H9 (cell line): ENCODE results near the gene CREB5. TPM values are rescaled to one million over a fixed set of nuclear protein-coding genes. Genes with fewer than 3 reads are reported as not detected.

ENCODE experiments used
- DNase-seq: peaks from one replicate; pipeline ENCODE4 v3.0.0-alpha.2; 2017
- H2AFZ ChIP-seq: one replicate; pipeline ENCODE4 v1.6.1; 2013; ENCODE audit warnings: mild to moderate bottlenecking, low read length, control low read depth, moderate library complexity
- H2AK5ac ChIP-seq: 2 replicates; pipeline ENCODE4 v1.6.1; 2013; ENCODE audit warnings: low read length, control low read depth, mixed read lengths; ENCODE audit not compliant: insufficient read length
- H2BK120ac ChIP-seq: one replicate; pipeline ENCODE4 v1.6.1; 2013; ENCODE audit warnings: low read depth, mild to moderate bottlenecking, low read length, control low read depth, inconsistent platforms; ENCODE audit not compliant: poor library complexity, severe bottlenecking
- H2BK12ac ChIP-seq: 2 replicates; pipeline ENCODE4 v1.6.1; 2013; ENCODE audit warnings: low read length, control low read depth, mixed read lengths, low read depth; ENCODE audit not compliant: insufficient read length
- H2BK15ac ChIP-seq: 2 replicates; pipeline ENCODE4 v1.6.1; 2013; ENCODE audit warnings: low read depth, low read length, control low read depth
- H2BK20ac ChIP-seq: one replicate; pipeline ENCODE4 v1.6.1; 2013; ENCODE audit warnings: low read depth, mild to moderate bottlenecking, low read length, control low read depth, inconsistent platforms; ENCODE audit not compliant: poor library complexity, severe bottlenecking
- H2BK5ac ChIP-seq: 2 replicates; pipeline ENCODE4 v1.6.1; 2013; ENCODE audit warnings: low read length, control low read depth, mixed read lengths; ENCODE audit not compliant: insufficient read length
- H3K14ac ChIP-seq: 2 replicates; pipeline ENCODE4 v1.6.1; 2013; ENCODE audit warnings: low read length, control low read depth; ENCODE audit not compliant: insufficient read depth
- H3K18ac ChIP-seq: 2 replicates; pipeline ENCODE4 v1.6.1; 2013; ENCODE audit warnings: low read depth, mild to moderate bottlenecking, mixed read lengths, low read length, control low read depth; ENCODE audit not compliant: insufficient read length
- H3K23ac ChIP-seq: 2 replicates; pipeline ENCODE4 v1.6.1; 2013; ENCODE audit warnings: low read length, control low read depth, mixed read lengths, low read depth; ENCODE audit not compliant: insufficient read length
- H3K23me2 ChIP-seq: 2 replicates; pipeline ENCODE4 v1.6.1; 2013; ENCODE audit warnings: low read depth, mild to moderate bottlenecking, mixed read lengths, low read length, control low read depth; ENCODE audit not compliant: insufficient read length, poor library complexity, severe bottlenecking
- H3K27ac ChIP-seq: 2 replicates; pipeline ENCODE4 v1.5.1; 2013; ENCODE audit warnings: low read length, control low read depth, mixed read lengths, low read depth; ENCODE audit not compliant: insufficient read length
- H3K27me3 ChIP-seq: 2 replicates; pipeline ENCODE4 v1.6.1; 2013; ENCODE audit warnings: low read length, control low read depth, inconsistent platforms; ENCODE audit not compliant: insufficient read depth
- H3K4ac ChIP-seq: 2 replicates; pipeline ENCODE4 v1.6.1; 2013; ENCODE audit warnings: low read depth, mild to moderate bottlenecking, control low read depth, inconsistent platforms, low read length, moderate library complexity
- H3K4me1 ChIP-seq: 2 replicates; pipeline ENCODE4 v1.6.1; 2013; ENCODE audit warnings: low read length, control low read depth, inconsistent platforms; ENCODE audit not compliant: insufficient read depth
- H3K4me2 ChIP-seq: 2 replicates; pipeline ENCODE4 v1.6.1; 2013; ENCODE audit warnings: low read length, control low read depth, mixed read lengths; ENCODE audit not compliant: insufficient read length, insufficient read depth
- H3K56ac ChIP-seq: 2 replicates; pipeline ENCODE4 v1.6.1; 2013; ENCODE audit warnings: low read depth, mild to moderate bottlenecking, mixed read lengths, low read length, control low read depth; ENCODE audit not compliant: insufficient read length
- H3K79me1 ChIP-seq: 2 replicates; pipeline ENCODE4 v1.6.1; 2013; ENCODE audit warnings: low read depth, mild to moderate bottlenecking, moderate library complexity, low read length, control low read depth, inconsistent platforms; ENCODE audit not compliant: insufficient read depth, poor library complexity, severe bottlenecking
- H3K79me2 ChIP-seq: 2 replicates; pipeline ENCODE4 v1.6.1; 2013; ENCODE audit warnings: low read length, control low read depth, inconsistent platforms; ENCODE audit not compliant: insufficient read depth
- H3K9ac ChIP-seq: 2 replicates; pipeline ENCODE4 v1.6.1; 2013; ENCODE audit warnings: low read length, control low read depth, mixed read lengths; ENCODE audit not compliant: insufficient read length; ENCODE audit errors: extremely low read depth
- H3K9me3 ChIP-seq: one replicate; pipeline ENCODE4 v1.6.1; 2013; ENCODE audit warnings: low read depth, low read length, inconsistent platforms; ENCODE audit not compliant: control insufficient read depth
- H3T11ph ChIP-seq: one replicate; pipeline ENCODE4 v1.6.1; 2013; ENCODE audit warnings: mild to moderate bottlenecking, low read length, control low read depth, inconsistent platforms
- H4K20me1 ChIP-seq: one replicate; pipeline ENCODE4 v1.6.1; 2013; ENCODE audit not compliant: control insufficient read depth, insufficient read length, insufficient read depth
- H4K5ac ChIP-seq: 2 replicates; pipeline ENCODE4 v1.6.1; 2013; ENCODE audit warnings: low read depth, mild to moderate bottlenecking, mixed read lengths, low read length, control low read depth; ENCODE audit not compliant: insufficient read length
- H4K8ac ChIP-seq: replicated peaks from 2 replicates; pipeline ENCODE4 v1.6.1; 2013; ENCODE audit warnings: low read length, control low read depth, mixed read lengths, low read depth; ENCODE audit not compliant: insufficient read length
- H4K91ac ChIP-seq: 2 replicates; pipeline ENCODE4 v1.6.1; 2013; ENCODE audit warnings: low read depth, mild to moderate bottlenecking, moderate library complexity, mixed read lengths, low read length, control low read depth; ENCODE audit not compliant: insufficient read length
- H3K27ac Mint-ChIP-seq, 3 experiments: 2 replicates in 2 of 3; 3 replicates in 1 of 3; pipeline ENCODE4 v1.8.0; 2020 to 2021; ENCODE audit warnings: mixed read lengths in 3 of 3, mild to moderate bottlenecking in 1 of 3, moderate library complexity in 1 of 3
- H3K27me3 Mint-ChIP-seq: 2 replicates; pipeline ENCODE4 v1.8.0; 2021; ENCODE audit warnings: low read depth, mild to moderate bottlenecking, moderate library complexity, mixed read lengths
- H3K36me3 Mint-ChIP-seq, 3 experiments: 2 replicates in 2 of 3; 3 replicates in 1 of 3; pipeline ENCODE4 v1.8.0; 2020 to 2021; ENCODE audit warnings: low read depth in 3 of 3, mixed read lengths in 3 of 3; ENCODE audit not compliant: insufficient read depth in 1 of 3
- H3K4me1 Mint-ChIP-seq, 2 experiments: 2 replicates each; pipeline ENCODE4 v1.8.0; 2020; ENCODE audit warnings: mixed read lengths in 2 of 2
- H3K4me3 Mint-ChIP-seq, 2 experiments: 2 replicates in 1 of 2; 3 replicates in 1 of 2; pipeline ENCODE4 v1.8.0; 2020 to 2021; ENCODE audit warnings: mild to moderate bottlenecking in 2 of 2, mixed read lengths in 2 of 2, moderate library complexity in 1 of 2
- H3K9me3 Mint-ChIP-seq, 2 experiments: 2 replicates in 1 of 2; 3 replicates in 1 of 2; pipeline ENCODE4 v1.8.0; 2020; ENCODE audit warnings: mild to moderate bottlenecking in 2 of 2, mixed read lengths in 2 of 2, moderate library complexity in 1 of 2
- CTCF ChIP-seq: fragments of 200-600 bp; sonication (generic); conservative IDR thresholded peaks from 3 replicates; pipeline ENCODE4 v1.8.0; 2021; ENCODE audit warnings: antibody characterized with exemption, mild to moderate bottlenecking
- WGBS: extraction: QIAGEN DNeasy Blood & Tissue Kit; methylation state at CpG from one replicate; pipeline ENCODE4 v1.1.7; 2013; ENCODE audit warnings: missing lambda C conversion rate, low lambda C conversion rate, mixed read lengths; ENCODE audit not compliant: insufficient read length; ENCODE audit errors: extremely low coverage; 5-methylcytosine and 5-hydroxymethylcytosine counted together
- total RNA-seq: library from RNA; stranded (reverse); gene quantifications from 2 replicates; pipeline ENCODE4 v1.2.1, GENCODE V29; 2021

The CREB5 gene
- total RNA-seq, 1 experiment from 2014 or later, result 4.0 TPM

GRCh38 chr7:28638914-28639313 lies 226.6 kb downstream of the CREB5 start:
- no peaks in the 10 kb centered on the region for H3K79me2 ChIP-seq
- H4K8ac ChIP-seq, result no peak overlapping the region
- H2AFZ ChIP-seq, result no peak overlapping the region
- H4K20me1 ChIP-seq, result no peaks in the 10 kb centered on the region
- H2BK20ac ChIP-seq, result no peak overlapping the region
- H3K4me1 ChIP-seq, result peaks cover 9% of the 10 kb centered on the region; the same call in 1 of the 2 replicates
- H3K4me2 ChIP-seq, result no peak overlapping the region
- no peak for DNase-seq
- Mint-ChIP-seq H3K4me1 (peaks cover 13 to 15% of the 10 kb centered on the region in 2 experiments), H3K27me3 (no peaks in the 10 kb centered on the region), H3K27ac (no peak overlapping the region), H3K4me3 (no peak overlapping the region), H3K9me3 (no peaks in the 10 kb centered on the region), H3K36me3 (no peaks in the 10 kb centered on the region)
- H3K9ac ChIP-seq, result no peak overlapping the region
- no peak for TF ChIP-seq CTCF
- no peak overlapping the region for H2BK120ac ChIP-seq
- no peak overlapping the region for H3K14ac ChIP-seq
- no peak overlapping the region for H2BK12ac ChIP-seq
- H3K27ac ChIP-seq, result no peak overlapping the region
- H4K5ac ChIP-seq, result no peak overlapping the region
- H4K91ac ChIP-seq, result no peak overlapping the region
- no peak overlapping the region for H2BK5ac ChIP-seq
- no peak overlapping the region for H2BK15ac ChIP-seq
- no peak overlapping the region for H3T11ph ChIP-seq
- H3K23me2 ChIP-seq, result no peaks in the 10 kb centered on the region
- H3K27me3 ChIP-seq, result no peaks in the 10 kb centered on the region
- H3K56ac ChIP-seq, result no peak overlapping the region
- no peaks in the 10 kb centered on the region for H3K9me3 ChIP-seq
- WGBS, result no CpG with 5 or more reads among the region's 2 CpGs
- no peak overlapping the region for H3K23ac ChIP-seq
- H2AK5ac ChIP-seq, result no peak overlapping the region
- no peak overlapping the region for H3K4ac ChIP-seq
- no peak overlapping the region for H3K18ac ChIP-seq
- H3K79me1 ChIP-seq, result no peaks in the 10 kb centered on the region
